Glutamatergic neuron (in vitro differentiated cells): ENCODE measurements around the gene RTN4. TPM values are rescaled to one million over a fixed set of nuclear protein-coding genes. Genes with fewer than 3 reads are reported as not detected.

ENCODE experiments used
- DNase-seq: peaks from one replicate; pipeline ENCODE4 v3.0.0; 2022
- H3K27ac Mint-ChIP-seq: one replicate; pipeline ENCODE4 v1.8.0; 2020; ENCODE audit warnings: mild to moderate bottlenecking, mixed read lengths, inconsistent platforms; ENCODE audit not compliant: unreplicated experiment
- H3K27me3 Mint-ChIP-seq: one replicate; pipeline ENCODE4 v1.8.0; 2020; ENCODE audit warnings: mild to moderate bottlenecking, moderate library complexity, mixed read lengths, inconsistent platforms; ENCODE audit not compliant: unreplicated experiment
- H3K36me3 Mint-ChIP-seq: one replicate; pipeline ENCODE4 v1.8.0; 2020; ENCODE audit warnings: mild to moderate bottlenecking, mixed read lengths, inconsistent platforms; ENCODE audit not compliant: unreplicated experiment
- H3K4me1 Mint-ChIP-seq: one replicate; pipeline ENCODE4 v1.8.0; 2020; ENCODE audit warnings: mild to moderate bottlenecking, low read depth, mixed read lengths, inconsistent platforms; ENCODE audit not compliant: unreplicated experiment
- H3K4me3 Mint-ChIP-seq: one replicate; pipeline ENCODE4 v1.8.0; 2020; ENCODE audit warnings: mild to moderate bottlenecking, mixed read lengths, inconsistent platforms; ENCODE audit not compliant: unreplicated experiment
- H3K9me3 Mint-ChIP-seq: one replicate; pipeline ENCODE4 v1.8.0; 2020; ENCODE audit warnings: mild to moderate bottlenecking, moderate library complexity, mixed read lengths, inconsistent platforms; ENCODE audit not compliant: unreplicated experiment
- CTCF ChIP-seq: fragments of 200-600 bp; sonication (generic); IDR thresholded peaks from one replicate; pipeline ENCODE4 v1.5.0; 2021; ENCODE audit not compliant: partially characterized antibody, unreplicated experiment
- total RNA-seq: library from RNA; stranded (reverse); fragmentation: NEBNext Ultra II Directional; extraction: Animal tissue kit (Norgen Biotek cat#: 25700); gene quantifications from one replicate; pipeline ENCODE4 v1.2.1, GENCODE V29; 2021; ENCODE audit not compliant: unreplicated experiment

The RTN4 gene
- total RNA-seq, 1 donor from 2014 or later, result 772 TPM

GRCh38 chr2:54964816-54965215 lies 85.4 kb downstream of the RTN4 start:
- Mint-ChIP-seq H3K27ac (peak overlapping the region; percentile 44), H3K27me3 (peaks cover 27% of the 10 kb centered on the region), H3K4me3 (no peak overlapping the region), H3K4me1 (peaks cover 31% of the 10 kb centered on the region), H3K36me3 (no peaks in the 10 kb centered on the region), H3K9me3 (peaks cover 24% of the 10 kb centered on the region)
- no peak for DNase-seq
- no peak for TF ChIP-seq CTCF

- H3K27me3 Mint-ChIP-seq, result peaks cover 25% of the 10 kb centered on the region
- DNase-seq, result no peak
- H3K36me3 Mint-ChIP-seq, result no peaks in the 10 kb centered on the region
- H3K4me3 Mint-ChIP-seq, result no peak overlapping the region
- no peak for TF ChIP-seq CTCF
- H3K9me3 Mint-ChIP-seq, result peaks cover 24% of the 10 kb centered on the region
- H3K27ac Mint-ChIP-seq, result no peak overlapping the region
- H3K4me1 Mint-ChIP-seq, result peaks cover 33% of the 10 kb centered on the region
These were observed 86.0 kb downstream of the RTN4 start for GRCh38 chr2:54964271-54964670.

GRCh38 chr2:54963476-54963875 lies 86.8 kb downstream of the RTN4 start:
- no peak for DNase-seq
- Mint-ChIP-seq H3K27me3 (peaks cover 23% of the 10 kb centered on the region), H3K36me3 (no peaks in the 10 kb centered on the region), H3K4me1 (peaks cover 33% of the 10 kb centered on the region), H3K27ac (no peak overlapping the region), H3K4me3 (no peak overlapping the region), H3K9me3 (peaks cover 24% of the 10 kb centered on the region)
- TF ChIP-seq CTCF, result no peak

GRCh38 chr2:54962935-54963440 lies 87.3 kb downstream of the RTN4 start:
- TF ChIP-seq CTCF, result no peak
- Mint-ChIP-seq H3K27me3 (peaks cover 21% of the 10 kb centered on the region), H3K9me3 (peaks cover 19% of the 10 kb centered on the region), H3K4me1 (peaks cover 33% of the 10 kb centered on the region), H3K36me3 (no peaks in the 10 kb centered on the region), H3K4me3 (no peak overlapping the region), H3K27ac (no peak overlapping the region)
- no peak for DNase-seq

- Mint-ChIP-seq H3K27ac (peak overlapping the region; percentile 22), H3K4me1 (peaks cover 32% of the 10 kb centered on the region), H3K4me3 (no peak overlapping the region), H3K36me3 (no peaks in the 10 kb centered on the region), H3K27me3 (peaks cover 19% of the 10 kb centered on the region), H3K9me3 (peaks cover 18% of the 10 kb centered on the region)
- DNase-seq, result no peak
- TF ChIP-seq CTCF, result no peak
These were observed 87.7 kb downstream of the RTN4 start for GRCh38 chr2:54962511-54962910.
